Activated effector memory CD4-positive, alpha-beta T cell treated with Interleukin-2 at 50 U/mL for 16 hours (primary cell): ENCODE data around the gene PPP1R9A.

Experiments used
- DNase-seq: peaks from one replicate; pipeline ENCODE4 v3.0.0-alpha.2; 2020

Gene PPP1R9A

DNA sequence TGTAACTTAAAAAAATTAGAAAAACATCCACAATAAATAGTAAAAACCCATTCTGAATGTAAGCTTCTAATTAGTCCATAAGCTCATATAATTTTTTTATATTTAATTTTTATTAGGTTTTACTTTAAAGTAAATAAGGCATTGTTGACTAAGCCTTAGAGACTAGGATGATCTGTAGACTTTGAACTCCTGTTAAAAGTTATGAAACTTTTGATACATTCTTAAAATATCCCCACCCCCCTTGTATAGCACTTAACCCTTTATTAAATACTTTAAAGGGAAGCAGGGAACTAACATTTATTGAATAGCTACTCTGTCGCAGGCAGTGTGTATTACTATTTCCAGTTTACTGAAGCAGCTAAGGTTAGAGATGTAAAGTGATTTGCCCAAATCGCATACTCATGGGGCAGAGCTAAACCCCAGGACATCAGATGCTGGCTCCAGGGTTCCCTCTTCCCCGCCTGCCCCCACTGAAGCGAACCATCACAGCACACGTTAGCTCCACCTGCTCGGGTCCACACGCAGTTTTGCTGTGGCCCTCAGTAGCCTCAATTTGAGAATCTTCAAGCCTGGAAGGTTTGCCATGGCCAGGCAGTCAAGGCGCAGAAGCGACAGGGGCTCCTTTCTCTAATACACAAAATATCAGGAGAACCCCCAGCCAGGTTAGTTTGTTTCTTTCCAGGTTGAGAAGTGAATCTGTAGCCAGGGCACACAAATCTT, 416.2 kb downstream of the PPP1R9A start:
- DNase-seq, result no peak

DNA sequence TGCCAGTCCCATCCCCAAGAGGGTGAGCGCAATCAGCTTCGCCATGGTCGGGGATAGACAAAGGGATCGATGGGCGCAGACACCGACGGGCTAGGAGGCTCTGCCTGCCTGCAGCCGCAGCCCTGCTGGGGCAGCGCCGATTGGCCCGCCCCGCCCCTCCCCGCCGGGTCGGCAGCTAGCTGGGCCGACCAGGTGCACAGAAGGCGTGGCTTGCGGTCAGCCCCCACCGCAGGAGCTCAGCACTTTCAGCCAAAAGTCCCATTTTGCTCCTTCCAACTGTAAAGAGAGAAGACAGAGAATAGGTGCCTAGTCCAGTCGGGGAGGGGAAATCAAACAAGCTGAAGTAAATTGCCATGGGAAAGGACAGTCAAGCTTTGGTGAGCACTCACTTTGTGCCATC, 417.0 kb downstream of the PPP1R9A start, which contains the start of gene PON1:
PON1 (minus strand) TSS at position 102 of the 400 bp plus-strand sequence; CDS start at position 45, 57 bp downstream.
- DNase-seq, result no peak

DNA sequence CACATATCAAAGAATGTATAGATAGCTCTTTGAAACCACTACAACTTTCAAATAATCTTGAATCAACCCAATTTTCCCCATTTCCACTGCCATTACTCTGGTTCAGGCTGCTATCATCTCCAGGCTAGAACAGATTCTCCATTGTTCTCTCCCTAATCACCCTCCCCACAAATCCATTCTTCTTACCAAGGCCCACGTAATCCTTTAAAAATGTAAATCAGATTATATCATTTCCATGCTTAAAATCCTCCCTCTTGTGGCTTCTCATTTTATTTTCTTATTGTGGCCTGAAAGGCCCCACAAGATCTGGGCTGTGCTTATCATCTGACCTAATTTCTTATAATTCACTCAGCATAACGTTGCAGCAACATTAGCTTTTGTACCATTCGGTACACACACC, 420.0 kb downstream of the PPP1R9A start:
- no peak for DNase-seq

DNA sequence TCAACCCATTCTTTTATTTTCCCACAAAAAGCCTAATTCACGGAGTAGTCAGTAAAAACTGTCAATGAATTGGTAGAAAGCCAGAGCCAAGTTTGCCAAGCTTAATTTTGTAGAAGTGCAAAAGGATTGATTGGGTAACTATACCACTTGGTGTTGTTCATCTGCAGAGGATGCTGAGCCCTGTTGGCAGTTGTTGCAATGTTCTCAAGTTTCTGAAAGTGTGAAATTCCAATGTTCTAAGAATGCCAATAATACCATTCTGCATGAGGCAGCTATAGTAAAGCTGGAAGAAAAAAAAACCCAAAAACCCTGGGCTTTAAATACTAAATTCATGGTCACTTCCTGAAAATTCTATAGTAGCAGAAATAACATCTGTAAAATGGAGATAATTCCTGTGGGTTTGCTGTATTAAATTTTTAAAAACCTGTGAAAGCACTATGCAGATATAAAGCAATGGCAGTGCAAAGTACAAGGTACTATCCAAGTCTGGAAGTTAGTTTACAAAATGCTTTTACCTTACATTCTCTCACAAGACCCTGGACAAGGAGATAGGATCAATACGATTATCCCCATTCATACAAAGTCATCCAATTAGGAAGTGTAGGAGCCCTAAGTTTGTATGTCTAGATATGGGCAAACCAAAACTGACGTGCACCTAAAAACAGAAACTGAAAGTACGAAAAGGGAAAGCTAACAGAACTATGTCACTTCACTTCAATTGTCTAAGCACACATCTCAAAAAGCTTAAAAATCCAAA, 423.0 kb downstream of the PPP1R9A start:
- DNase-seq, result no peak

DNA sequence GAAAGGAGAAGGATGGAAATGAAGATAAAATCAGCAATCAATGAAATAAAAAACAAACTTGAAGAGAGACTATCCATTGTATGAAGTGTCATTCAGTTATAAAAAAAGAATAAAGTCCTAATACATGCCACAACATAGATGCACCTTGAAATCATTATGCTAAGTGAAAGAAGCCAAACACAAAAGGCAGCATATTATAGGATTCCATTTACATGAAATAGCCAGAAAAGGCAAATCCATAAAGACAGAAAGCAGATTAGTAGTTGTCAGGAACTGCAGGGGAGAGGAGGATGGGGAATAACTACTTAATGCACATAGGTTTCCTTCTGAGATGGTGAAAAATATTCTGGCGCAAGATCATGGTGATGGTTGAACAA, 423.6 kb downstream of the PPP1R9A start:
- no peak for DNase-seq

DNA sequence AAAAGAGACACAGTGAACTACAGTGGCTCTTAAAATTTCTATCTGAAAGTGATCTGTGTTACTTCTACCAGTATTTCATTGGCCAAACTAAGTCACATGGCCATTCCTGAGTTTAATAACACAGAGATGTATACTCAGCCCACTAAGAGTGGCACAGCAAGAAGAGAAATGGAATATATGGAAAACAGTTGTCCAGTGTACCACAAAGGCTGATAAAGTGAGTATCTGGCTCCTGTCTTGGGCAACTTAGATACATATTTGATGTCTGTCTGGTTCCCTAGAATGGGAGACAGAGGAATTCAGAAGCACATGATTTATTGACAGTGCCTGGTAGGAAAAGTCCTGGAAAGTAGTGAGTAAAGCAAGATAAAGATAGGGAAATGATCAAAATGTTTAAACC, 427.1 kb downstream of the PPP1R9A start:
- no peak for DNase-seq

DNA sequence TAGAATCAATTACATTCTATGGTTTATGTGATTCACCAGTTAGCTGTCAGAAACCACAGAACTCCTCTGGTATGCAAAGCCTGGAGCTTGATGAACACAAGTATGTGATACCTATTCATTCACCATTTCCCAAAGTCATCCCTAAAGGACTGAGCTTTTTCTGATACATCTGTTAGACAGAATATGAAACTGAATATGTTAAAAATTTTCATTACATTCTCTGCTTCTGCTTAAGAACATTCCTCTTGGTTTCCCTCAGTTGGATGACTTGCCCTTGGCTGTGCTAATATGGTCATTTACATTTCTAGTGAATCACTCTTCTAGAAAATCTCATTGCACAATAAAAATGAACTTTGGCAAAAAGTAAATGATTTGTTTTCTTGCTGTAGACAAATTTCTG, 427.7 kb downstream of the PPP1R9A start:
- DNase-seq, result no peak

DNA sequence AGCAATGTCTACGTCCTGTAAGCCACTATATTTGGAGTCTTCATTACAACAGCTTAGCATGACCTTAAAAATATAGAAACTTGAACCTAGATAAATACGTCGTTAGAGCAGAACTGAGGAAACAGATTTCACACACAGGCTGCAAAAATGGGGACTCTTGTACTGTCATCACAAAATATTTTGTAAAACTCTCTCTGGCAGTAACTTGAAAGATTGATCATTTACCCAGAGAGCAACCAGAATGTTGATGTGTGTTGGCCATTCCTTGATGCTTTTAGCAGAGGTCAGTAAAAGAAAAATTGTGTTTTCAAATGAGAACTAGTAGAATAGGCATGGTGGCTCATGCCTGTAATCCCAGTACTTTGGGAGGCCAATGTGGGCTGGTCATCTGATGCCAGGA, 431.4 kb downstream of the PPP1R9A start:
- no peak for DNase-seq

DNA sequence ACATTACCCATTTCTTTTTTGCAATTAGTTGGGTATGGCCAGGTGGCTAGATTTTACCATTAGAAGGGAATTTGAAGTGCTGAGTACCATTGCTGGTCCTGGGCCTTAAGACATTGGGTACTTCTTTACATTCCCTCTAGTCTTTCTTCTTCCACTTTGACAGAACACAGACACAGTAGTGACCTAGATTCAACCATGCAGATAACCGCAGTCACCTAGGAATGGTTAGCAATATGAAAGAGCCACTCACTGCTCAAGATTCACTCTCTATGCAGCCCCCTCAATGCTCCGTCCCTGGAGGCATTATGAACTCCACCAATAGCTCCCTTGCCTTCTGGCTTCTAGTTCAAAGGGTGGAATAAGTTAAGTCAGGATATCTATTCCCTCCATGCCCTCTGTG, 433.1 kb downstream of the PPP1R9A start:
- DNase-seq, result no peak

DNA sequence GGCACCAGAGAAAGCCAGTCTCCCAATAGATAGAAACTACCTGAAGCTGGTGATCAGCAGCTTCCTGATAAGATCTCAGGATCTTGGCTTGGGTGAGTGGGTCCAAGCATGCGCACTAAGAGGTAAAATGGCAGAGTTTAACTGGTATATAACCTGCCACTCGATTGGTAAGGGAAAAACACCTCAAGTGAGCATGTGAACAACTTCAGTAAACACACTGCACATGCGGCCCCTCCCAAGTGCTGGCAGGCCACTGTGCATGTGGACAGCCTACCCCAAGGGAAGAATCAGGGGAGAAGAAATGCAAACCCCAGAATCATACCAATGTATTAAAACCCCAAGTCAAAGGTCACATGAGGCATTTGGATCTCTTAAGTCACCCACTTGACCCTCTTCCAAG, 434.6 kb downstream of the PPP1R9A start:
- DNase-seq, result no peak

DNA sequence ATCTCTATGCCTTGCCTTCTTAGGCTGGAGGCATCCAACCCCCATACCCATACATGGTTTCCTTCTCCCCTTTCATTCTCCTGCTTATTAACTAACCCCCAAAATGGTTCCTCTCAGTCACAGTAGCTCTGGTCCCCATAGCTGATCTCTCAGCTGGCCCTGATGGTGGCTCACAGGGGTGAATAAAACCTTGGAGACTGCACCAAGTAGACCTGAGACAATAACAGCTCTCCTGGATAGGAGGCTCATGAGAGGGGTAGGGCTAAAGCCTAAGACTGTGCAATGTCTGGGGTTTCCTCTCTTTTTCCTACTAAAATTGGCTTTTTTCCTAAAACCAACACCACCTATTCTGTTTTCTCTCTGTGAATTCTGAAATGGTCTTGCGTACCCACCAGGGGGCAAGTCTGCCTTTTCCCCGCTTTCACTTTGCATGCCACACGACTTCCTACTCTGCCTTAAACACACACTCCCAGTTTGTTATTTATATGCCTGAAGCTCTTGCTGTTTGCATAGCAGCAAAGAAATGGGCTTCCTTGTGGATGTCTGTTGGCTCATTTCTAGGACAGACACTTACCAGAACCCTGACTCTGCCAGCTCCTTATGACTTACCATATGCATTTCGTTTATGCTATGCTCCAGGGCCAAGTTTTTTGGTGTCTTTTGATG, 435.4 kb downstream of the PPP1R9A start:
- no peak for DNase-seq
